Hepatocyte (in vitro differentiated cells): ENCODE results near the gene CEP128. TPM values are rescaled to one million over a fixed set of nuclear protein-coding genes. Genes with fewer than 3 reads are reported as not detected.

Experiments used
- DNase-seq: peaks from one replicate; pipeline ENCODE4 v3.0.0-alpha.2; 2016; ENCODE audit warnings: low spot score
- H2AFZ ChIP-seq: fragments of 200-600 bp; sonication (generic); 2 replicates; pipeline ENCODE4 v1.6.0; 2016; ENCODE audit warnings: antibody characterized with exemption, mild to moderate bottlenecking
- H3K27ac ChIP-seq: fragments of 200-600 bp; sonication (generic); 2 replicates; pipeline ENCODE4 v1.5.1; 2016; ENCODE audit warnings: mild to moderate bottlenecking
- H3K27me3 ChIP-seq: fragments of 200-600 bp; sonication (generic); 2 replicates; pipeline ENCODE4 v1.6.1; 2016
- H3K36me3 ChIP-seq: fragments of 200-600 bp; sonication (generic); replicated peaks from 2 replicates; pipeline ENCODE4 v1.5.1; 2016; ENCODE audit warnings: low read depth; ENCODE audit not compliant: insufficient read depth
- H3K4me1 ChIP-seq: fragments of 200-600 bp; sonication (generic); 2 replicates; pipeline ENCODE4 v1.5.1; 2016; ENCODE audit warnings: mild to moderate bottlenecking, moderate library complexity; ENCODE audit not compliant: insufficient read depth
- H3K4me2 ChIP-seq: fragments of 200-600 bp; sonication (generic); 2 replicates; pipeline ENCODE4 v1.6.0; 2016
- H3K4me3 ChIP-seq: fragments of 200-600 bp; sonication (generic); 2 replicates; pipeline ENCODE4 v1.5.1; 2016; ENCODE audit warnings: mild to moderate bottlenecking
- H3K79me2 ChIP-seq: fragments of 200-600 bp; sonication (generic); 2 replicates; pipeline ENCODE4 v1.6.0; 2017; ENCODE audit warnings: mild to moderate bottlenecking
- H3K9me2 ChIP-seq: fragments of 200-600 bp; sonication (generic); replicated peaks from 2 replicates; pipeline ENCODE4 v1.6.0; 2017; ENCODE audit warnings: mild to moderate bottlenecking; ENCODE audit not compliant: insufficient read depth
- H3K9me3 ChIP-seq: fragments of 200-600 bp; sonication (generic); 2 replicates; pipeline ENCODE4 v1.5.1; 2016; ENCODE audit warnings: low read depth, mild to moderate bottlenecking
- H4K20me1 ChIP-seq: fragments of 200-600 bp; sonication (generic); 2 replicates; pipeline ENCODE4 v1.6.0; 2016; ENCODE audit warnings: mild to moderate bottlenecking; ENCODE audit not compliant: insufficient read depth, poor library complexity, severe bottlenecking
- EZH2 ChIP-seq: fragments of 200-600 bp; sonication (generic); IDR thresholded peaks from 2 replicates; pipeline ENCODE4 v1.6.1; 2016; ENCODE audit warnings: antibody characterized with exemption, mild to moderate bottlenecking, borderline replicate concordance
- EZH2phosphoT487 ChIP-seq: fragments of 200-600 bp; sonication (generic); IDR thresholded peaks from one replicate; pipeline ENCODE4 v1.6.1; 2018; ENCODE audit warnings: antibody characterized with exemption, mild to moderate bottlenecking, low read depth, moderate library complexity; ENCODE audit not compliant: unreplicated experiment, severe bottlenecking
- WGBS: methylation state at CpG from one replicate; pipeline ENCODE4 v1.1.6; 2016; ENCODE audit warnings: low lambda C conversion rate; ENCODE audit errors: missing lambda C conversion rate; 5-methylcytosine and 5-hydroxymethylcytosine counted together
- polyA plus RNA-seq: library from polyadenylated mRNA; unstranded; fragments of >200 nt; fragmentation: Nextera tagmentation; extraction: Ambion mirVana; gene quantifications from 2 replicates; pipeline ENCODE4 v1.2.1, GENCODE V29; 2016
- total RNA-seq: library from RNA; depleted of rRNA; stranded (reverse); fragments of >200 nt; gene quantifications from 2 replicates; pipeline ENCODE4 v1.2.3, GENCODE V29; 2014
- TF ChIP-seq, protein P1 (sequence below): fragments of 200-600 bp; sonication (generic); IDR thresholded peaks from 2 replicates; pipeline ENCODE4 v1.5.1; 2016; ENCODE audit warnings: antibody characterized with exemption, mild to moderate bottlenecking; ENCODE audit not compliant: poor library complexity

The CEP128 gene
- total and polyA plus RNA-seq, 2 experiments from 2014 or later = 1.4 to 3.6 TPM

- TF ChIP-seq, protein P1, sequence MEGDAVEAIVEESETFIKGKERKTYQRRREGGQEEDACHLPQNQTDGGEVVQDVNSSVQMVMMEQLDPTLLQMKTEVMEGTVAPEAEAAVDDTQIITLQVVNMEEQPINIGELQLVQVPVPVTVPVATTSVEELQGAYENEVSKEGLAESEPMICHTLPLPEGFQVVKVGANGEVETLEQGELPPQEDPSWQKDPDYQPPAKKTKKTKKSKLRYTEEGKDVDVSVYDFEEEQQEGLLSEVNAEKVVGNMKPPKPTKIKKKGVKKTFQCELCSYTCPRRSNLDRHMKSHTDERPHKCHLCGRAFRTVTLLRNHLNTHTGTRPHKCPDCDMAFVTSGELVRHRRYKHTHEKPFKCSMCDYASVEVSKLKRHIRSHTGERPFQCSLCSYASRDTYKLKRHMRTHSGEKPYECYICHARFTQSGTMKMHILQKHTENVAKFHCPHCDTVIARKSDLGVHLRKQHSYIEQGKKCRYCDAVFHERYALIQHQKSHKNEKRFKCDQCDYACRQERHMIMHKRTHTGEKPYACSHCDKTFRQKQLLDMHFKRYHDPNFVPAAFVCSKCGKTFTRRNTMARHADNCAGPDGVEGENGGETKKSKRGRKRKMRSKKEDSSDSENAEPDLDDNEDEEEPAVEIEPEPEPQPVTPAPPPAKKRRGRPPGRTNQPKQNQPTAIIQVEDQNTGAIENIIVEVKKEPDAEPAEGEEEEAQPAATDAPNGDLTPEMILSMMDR = peak; percentile 93
- TF ChIP-seq EZH2 = no peak
- no peak for TF ChIP-seq EZH2phosphoT487
- Histone ChIP-seq H3K36me3 (no peaks in the 10 kb centered on the region), H3K79me2 (no peaks in the 10 kb centered on the region), H3K9me3 (no peaks in the 10 kb centered on the region), H3K4me3 (no peak overlapping the region), H3K27me3 (peaks cover 13% of the 10 kb centered on the region), H3K4me2 (peak overlapping the region; percentile 43), H3K27ac (no peak overlapping the region), H4K20me1 (no peaks in the 10 kb centered on the region), H3K4me1 (no peaks in the 10 kb centered on the region), H2AFZ (no peak overlapping the region), H3K9me2 (no peaks in the 10 kb centered on the region)
- peak; percentile 85 for DNase-seq
- WGBS = 29% methylated on average over 6 of the region's 6 CpGs
These were observed 45.9 kb upstream of the CEP128 start for GRCh38 chr14:80987235-80988032.

DNA sequence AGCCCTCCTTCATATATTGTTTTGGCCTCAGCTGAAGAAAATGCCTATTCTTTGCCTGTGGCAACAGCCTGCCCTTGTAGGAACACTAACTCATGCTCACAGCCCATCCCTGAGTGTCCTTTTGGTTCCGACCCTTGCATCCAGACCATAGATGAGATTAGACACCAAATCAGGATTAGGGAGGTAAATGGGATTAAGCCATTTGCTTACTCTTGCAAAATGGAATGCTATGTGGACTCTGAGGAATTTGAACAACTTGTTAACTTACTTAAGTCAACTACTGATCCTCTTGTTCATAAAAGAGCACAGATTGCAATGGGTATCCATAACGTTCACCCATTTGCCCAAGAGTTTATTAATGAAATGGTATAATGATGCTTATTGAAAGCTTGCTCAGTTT, 41.2 kb upstream of the CEP128 start:
- H3K4me2 ChIP-seq = no peak overlapping the region
- H4K20me1 ChIP-seq = no peaks in the 10 kb centered on the region
- H3K4me3 ChIP-seq = no peak overlapping the region
- no peak for TF ChIP-seq EZH2
- TF ChIP-seq EZH2phosphoT487 = no peak
- TF ChIP-seq, protein P1 = no peak
- H3K4me1 ChIP-seq = no peaks in the 10 kb centered on the region
- H2AFZ ChIP-seq = no peak overlapping the region
- H3K27me3 ChIP-seq = no peaks in the 10 kb centered on the region
- no peaks in the 10 kb centered on the region for H3K9me2 ChIP-seq
- no peaks in the 10 kb centered on the region for H3K36me3 ChIP-seq
- no peak overlapping the region for H3K27ac ChIP-seq
- no peak for DNase-seq
- H3K9me3 ChIP-seq = no peaks in the 10 kb centered on the region
- no peaks in the 10 kb centered on the region for H3K79me2 ChIP-seq
- WGBS = 63% methylated on average over 2 of the region's 2 CpGs

- Histone ChIP-seq H3K9me3 (no peaks in the 10 kb centered on the region), H3K4me3 (no peak overlapping the region), H3K36me3 (no peaks in the 10 kb centered on the region), H3K4me2 (no peak overlapping the region), H3K27ac (no peak overlapping the region), H3K79me2 (no peaks in the 10 kb centered on the region), H3K27me3 (no peaks in the 10 kb centered on the region), H4K20me1 (no peaks in the 10 kb centered on the region), H3K9me2 (no peaks in the 10 kb centered on the region), H2AFZ (no peak overlapping the region), H3K4me1 (peaks cover 4% of the 10 kb centered on the region)
- no peak for TF ChIP-seq EZH2
- TF ChIP-seq, protein P1 = no peak
- TF ChIP-seq EZH2phosphoT487 = no peak
- DNase-seq = no peak
- WGBS = 90% methylated on average over 7 of the region's 7 CpGs
These were observed 40.1 kb upstream of the CEP128 start for GRCh38 chr14:80981673-80982072.
